ENCODE measurements around the gene ODC1.
"Not testable (repeated sequence)": the region's sequence is repeated elsewhere in the genome, so short reads cannot be mapped to it uniquely, and the experiment has no call there.

ODC1 gene

DNA sequence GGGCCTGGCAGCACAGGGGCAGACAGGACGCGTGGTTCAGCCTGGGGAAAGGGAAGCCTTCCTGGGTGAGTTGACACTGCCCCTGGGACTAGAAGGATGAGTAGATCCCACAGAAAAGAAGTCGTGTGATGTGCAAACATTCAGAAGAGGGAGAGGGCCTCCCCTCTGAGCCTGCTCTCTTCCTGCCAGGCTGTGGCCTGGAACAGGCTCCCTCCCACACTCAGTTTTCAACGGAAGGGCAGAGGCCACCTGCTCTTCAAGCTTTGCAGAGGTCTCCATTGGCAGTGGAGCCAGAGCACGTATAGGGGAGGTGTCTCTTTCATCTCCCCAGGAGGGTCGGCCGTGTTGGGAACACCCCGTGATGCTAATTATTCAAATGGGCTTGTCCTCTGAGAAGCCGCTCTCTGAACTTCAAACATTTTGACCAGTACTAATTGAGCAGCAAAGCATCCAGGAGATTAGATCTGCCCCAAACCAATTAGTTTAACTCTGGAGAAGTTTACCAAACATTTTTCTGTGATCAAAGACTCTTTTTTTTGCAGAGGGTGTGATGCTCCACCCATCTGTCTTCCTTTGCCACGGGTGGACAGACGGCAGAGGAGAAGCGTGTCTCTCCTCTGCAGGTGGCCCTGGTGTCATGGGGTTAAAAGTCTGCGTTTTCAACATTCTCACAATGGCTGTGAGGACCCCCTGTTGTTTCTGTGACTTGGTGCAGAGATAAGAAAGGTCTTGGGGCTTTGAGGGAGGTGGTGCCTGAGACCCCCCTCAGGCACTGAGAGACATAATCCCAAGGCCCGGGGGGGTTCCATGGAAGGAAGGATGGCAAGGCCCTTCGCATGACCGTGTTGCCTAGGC lies 29.5 kb upstream of the ODC1 start:
- DNase-seq, result no peak

DNA sequence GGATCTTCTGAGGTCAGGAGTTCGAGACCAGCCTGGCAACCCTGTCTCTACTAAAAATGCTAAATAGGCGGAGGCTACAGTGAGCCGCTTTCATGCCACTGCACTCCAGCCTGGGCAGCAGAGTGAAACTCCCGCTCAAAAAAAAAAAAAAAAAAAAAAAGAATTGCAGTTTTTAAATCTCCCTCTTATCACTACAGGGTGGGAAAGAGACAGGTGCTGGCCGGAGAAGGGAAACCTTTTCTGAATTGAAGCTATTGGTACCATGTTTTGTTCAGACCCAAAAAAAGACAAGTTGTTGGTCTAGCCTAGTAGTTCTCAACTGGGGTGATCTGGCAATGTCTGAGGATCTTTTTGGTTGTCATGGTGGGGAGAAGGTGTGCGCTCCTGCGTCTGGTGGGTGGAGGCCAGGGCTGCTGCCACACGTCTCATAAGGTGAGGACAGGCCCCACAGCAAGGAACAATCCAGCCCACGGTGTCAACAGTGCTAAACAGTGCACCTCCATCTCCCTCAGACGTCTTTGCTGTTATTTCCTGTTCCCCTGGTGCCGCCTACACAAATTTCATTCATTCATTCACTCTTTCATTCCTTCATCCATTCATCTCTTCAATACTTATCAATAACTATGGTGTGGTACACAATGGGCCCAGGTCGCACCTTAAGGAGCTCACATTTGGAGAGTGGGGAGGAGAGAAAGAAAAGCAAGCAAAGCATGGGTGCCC lies 28.8 kb upstream of the ODC1 start:
- no peak for DNase-seq

DNA sequence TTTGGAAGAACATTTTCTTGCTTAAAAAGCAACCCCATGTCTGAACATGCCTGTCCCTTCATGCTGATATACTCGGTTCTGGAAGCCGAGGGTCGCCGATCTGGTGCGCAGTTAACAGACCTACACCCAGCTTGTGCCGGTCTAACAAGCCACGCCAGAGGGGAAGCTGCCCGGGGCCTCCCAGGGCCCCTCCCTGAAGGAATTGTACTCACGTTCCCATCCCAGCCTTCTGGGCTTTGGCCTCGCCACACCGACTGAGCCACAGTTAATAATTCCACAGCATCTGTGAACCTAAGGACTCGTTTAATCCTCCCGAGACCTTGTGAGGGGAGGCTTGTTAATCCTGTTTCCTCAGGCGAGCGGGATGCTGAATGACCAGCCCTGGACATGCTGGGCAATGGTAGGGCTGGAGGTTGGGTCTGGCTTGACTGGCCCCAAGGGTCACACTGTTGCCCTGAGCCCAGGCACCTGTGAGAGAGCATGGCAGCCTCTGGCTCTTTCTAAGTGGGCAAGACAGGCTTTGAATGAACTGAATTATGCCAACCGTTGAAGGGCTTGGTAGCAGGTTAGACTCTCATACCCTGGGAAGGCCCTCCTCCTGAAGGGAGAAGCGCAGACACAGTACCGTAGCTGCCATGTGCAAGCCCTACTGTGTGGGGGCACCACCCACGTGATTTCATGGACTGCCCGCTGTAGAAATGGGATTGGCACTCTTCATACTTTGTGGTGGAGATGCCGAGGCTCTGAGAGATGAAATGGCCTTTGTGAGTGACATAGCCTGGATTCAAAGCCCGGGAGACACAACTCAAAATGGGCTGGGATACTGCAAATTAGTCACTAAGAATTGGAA lies 27.9 kb upstream of the ODC1 start:
- DNase-seq, result no peak

DNA sequence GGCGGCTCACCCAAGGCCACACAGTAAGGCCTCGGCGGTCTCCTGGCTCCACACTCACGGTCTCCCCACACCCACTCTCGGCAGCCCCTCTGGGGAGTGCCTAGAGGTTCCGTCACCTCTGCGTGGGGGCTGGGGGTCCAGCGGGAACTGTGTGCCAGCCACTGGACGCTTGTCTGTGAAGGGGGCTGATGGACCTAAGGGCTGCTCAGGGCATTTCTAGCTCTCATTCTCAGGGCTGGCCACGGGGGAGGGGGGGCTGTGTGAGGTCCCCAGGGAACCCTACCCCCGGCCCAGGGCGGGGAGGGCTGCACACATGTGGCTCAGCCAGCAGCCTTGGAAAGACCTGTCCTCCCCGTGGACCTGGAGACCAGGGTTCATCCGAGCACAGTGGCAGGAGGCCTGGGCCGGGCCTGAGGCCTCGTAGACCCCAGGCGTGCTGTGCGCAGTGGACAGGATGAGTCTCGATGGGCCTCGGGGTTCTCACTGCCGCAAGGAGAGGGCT lies 27.1 kb upstream of the ODC1 start:
- DNase-seq, result no peak

DNA sequence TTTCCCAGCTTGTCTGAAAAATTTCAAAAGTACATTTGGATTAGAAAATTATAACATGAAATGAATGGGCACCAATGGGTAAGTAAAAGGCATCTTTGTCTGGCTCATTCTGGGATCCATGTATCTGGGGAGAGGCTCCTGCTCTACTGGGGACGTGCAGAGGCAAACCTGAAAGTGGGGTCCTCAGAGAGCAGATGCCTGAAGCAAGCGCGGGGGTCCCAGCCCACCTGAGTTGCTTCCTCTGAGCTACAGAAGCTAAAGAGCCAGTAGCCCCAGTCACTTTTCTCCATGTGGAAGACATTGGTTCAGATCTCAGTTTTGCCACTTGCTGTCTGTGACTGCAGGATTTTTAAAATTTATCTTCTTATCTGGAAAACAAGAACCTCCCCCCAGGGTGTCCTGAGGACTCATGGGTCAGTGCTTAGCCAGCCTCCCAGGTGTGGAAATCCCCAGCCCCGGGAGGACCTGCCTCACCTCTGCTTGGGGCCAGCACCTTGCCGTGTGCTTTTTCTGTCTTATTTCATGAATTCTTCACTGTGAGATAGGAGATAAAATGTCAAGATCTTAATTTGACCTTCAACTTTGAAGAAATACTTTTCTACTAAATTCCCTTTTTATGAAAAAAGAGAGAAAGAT lies 25.1 kb upstream of the ODC1 start:
- no peak for DNase-seq

DNA sequence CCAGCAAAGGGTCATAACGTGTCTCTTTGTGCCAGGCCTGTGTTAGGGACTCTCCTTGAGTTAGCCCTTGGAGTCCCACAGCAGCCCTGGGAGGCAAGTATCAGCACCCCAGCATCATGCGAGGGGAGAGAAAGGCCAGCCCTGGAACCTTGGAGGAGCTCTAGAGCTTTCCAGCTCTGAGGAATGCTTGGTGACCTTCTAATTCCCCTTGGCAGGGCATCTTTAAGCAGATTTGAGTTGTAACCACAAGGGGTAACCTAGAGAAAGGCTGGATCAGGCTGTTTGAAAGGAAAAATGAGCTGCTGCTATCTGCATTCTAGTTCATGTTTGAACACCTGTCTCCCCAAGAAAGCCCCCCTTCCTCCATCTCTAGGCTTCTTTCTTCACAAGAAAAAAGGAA lies 23.8 kb upstream of the ODC1 start:
- no peak for DNase-seq

DNA sequence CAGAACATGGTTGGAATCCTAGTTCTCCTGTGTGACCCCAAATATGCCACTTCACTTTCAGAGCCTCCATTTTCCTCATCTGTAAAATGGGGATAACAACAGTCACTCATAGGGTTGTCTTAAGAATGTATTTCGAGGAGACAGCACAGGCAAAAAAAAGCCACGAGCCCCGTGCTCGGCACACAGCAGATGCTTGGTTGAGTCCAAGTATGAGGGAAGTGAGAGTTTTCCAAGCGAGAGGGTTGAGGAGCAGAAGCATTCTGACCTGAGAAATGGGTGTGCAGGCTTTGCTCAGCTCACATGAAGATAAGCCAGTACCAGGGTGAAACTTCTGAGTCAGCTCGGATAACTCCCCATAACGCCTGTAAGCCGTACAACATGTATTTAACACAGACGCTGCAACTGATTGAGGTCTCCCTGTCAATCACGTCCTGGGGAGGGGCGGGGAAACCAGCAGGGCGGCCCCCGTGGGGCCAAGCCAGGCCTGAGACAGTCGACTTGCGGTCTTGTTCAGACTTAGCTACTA lies 23.0 kb upstream of the ODC1 start:
- DNase-seq, result no peak

DNA sequence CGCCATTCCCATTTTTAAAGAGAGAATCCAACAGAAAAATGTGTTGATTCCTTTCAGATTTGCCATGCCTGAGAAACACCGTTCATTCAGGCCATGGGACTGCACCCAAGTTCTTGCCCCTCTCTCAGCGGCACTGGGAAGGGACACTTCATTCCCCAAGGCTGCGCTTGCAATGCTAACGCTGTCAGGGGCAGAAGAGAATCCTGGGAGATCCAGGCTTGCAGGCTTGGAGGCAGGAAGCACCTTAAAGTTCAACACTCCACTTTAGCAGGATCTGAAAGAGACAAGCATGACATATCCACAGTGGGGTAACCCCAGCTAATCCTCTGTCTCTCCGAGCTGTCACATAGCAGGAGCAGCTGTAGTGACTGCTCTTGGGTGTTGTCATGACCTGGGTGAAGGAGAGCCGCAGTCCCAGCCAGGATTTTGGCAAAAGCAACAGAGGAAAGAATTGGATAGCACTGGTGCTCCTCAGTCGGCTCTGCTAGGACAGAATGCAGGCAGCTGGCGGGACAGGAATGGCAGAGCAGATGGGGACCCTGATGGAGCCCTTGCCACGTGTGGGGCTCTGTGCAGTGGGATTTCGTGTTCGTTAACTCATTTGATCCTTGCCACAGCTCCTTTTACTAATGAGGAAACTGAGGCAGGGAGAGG lies 22.0 kb upstream of the ODC1 start:
- DNase-seq, result no peak

DNA sequence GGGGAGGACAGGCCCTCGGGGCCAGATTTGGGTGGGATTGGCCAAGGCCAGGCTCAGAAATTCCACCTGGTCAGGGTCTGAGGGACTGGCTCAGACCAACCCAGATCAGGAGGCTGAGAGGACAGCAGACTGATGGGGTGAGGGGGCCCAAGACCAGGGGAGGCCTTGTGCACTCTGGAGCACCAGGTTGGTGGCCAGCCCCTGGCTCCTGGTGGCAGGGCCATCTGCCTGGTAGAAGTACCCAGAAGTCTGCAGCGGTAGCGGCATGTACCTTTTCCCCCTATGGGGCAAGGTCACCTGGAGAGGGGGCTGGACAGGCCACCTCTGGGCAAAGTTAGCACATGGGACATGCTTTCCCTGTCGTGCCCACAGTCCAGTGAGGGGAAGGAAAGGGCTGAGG lies 21.2 kb upstream of the ODC1 start:
- DNase-seq, result no peak

DNA sequence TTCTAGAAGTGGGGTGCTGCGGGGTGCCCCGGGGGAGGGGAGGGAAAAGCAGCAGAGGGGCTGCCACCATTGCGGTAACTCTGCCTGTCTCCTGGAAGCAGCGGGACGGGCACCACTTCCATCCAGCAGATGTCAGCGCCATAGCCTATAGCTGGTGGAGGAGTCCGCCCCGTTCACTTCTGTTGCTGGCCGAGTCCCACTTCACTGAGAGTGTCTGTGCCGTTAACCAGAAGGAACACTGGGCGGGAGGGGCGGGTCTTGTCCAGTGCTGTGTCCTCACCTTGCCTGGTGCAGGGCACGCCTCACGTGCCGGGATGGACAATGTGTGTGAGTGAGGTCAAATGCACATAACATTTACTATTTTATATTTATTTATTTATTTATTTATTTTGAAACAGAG lies 19.3 kb upstream of the ODC1 start:
- DNase-seq, result no peak

DNA sequence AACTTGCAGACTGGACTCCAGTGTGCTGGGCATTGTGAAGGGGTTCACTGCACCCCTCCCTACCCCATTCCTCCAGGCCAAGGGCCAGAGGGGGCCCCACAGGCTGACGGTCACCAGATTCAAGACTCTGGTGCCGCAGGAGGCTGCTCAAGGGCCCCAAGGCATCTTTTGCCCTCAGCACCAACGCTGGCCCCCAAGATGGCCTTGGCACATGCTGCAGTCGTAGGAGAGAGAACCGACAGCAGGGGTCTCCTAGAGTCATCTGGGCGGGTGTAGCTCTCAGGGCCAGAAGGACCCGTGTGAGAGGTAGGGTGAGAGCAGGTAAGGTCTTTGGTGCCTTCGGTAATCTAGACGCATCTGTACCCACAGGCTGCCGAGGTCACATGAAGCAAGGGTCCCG lies 18.7 kb upstream of the ODC1 start:
- no peak for DNase-seq

DNA sequence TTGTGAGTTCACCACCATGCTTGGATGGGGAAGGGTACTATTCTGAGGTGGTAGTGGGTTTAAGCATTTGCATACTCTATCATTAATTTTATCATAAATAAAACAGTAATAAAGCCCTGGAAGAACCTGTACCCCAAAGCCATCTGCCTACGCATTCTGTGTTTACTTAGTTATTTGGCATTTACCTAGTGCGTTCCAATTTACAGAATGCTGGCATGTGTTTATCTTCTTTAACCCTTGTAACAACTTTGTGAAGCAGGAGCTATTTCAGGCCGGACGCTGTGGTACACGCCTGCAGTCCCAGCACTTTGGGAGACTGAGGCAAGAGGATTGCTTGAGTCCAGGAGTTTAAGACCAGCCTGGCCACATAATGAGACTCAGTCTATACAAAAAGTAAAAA lies 17.8 kb upstream of the ODC1 start:
- no peak for DNase-seq

DNA sequence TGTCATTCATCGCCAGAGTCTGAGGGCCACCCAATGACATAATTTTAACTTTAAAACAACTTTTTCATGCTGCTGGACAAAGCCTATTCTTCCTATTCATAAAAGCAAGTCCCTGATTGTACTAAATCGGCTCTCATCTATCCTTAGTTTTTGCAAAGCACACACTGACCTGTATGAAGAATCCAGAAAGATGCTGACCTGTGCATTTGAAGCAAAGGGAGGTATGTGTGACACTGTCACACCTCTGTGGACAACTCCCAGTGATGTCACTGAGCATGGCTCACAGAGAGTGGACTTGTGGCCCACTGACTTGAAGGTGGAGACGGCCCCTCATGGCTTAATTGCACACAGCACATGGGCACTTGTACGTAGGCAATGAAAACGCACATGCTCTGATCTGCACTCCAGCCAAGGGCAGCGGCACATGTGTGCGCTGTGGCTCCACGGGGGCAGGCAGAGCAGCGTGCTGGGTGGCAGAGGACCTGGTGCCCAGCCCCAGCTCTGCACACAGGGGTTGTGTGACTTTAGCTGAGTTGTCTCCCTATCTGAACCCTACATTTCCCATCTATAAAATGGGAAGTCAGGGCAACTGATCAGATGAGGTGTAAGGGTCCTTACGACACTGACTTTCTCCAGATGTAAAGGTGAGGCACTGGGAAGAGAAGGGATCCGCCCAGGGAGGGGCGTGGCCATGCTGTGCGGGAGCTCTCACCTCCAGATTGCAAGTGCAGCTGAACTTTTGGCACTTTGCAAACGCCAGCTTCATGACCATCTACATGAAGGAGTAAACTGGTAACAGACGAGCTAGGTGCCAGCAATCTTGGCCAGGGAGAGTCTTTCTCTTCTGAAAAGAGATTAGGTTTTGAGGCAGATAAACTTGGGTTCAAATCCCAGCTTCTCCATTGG lies 14.3 kb upstream of the ODC1 start:
- no peak for DNase-seq

DNA sequence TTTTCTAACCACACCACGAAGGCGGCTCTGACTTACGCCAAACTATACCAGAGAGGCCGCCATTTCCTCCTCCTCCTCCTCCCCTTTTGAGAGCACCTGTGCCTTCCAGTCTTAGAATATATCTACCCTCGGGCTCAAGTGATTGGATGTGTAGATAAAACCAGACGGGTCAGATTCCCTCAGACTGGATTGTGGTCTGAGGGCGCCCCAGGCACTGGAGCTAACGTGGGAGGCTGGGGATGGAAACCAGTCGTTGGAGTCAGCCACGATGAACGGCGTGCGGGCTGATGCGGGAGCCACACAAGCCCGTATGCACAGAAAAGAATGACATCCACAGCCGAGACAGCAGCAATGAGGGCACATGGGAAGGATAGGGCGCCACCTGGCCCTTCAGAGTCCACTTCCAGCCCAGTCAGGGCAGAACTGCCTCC lies 12.3 kb upstream of the ODC1 start:
- no peak for DNase-seq

DNA sequence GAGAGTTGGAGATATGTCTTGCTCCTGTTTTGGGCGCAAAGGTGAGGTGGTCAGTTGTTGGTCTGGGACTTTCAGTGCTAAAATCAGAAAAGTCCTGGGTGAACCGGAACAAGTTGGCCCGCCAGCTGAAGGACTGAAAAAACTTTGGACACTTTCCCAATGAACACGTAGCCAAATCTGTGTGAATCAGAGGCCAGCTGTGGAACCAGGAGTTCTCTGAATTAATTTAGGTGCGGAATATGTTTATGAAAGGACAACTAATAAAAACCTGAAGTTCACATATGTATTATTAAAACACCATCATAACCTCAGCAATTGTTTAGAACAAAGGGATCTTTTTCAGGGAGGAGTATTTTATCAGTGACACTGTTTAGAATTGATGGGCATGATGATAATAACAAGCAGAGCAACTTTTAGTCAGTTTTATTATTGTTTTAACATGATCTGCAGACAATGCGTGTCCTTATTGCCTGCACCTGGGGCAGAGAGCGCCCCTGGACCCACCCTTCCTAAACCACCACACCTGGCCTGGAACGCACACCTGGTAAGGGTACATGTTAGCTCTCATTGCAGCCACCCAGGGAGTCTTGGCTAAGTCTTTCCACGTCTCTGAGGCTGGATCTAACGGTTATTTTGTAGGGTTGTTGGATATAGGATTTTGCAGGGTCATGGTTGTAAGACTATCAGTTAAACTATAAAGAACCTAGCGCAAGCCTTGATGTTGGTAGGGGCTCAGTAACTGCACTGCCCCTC lies 9.9 kb upstream of the ODC1 start:
- no peak for DNase-seq

DNA sequence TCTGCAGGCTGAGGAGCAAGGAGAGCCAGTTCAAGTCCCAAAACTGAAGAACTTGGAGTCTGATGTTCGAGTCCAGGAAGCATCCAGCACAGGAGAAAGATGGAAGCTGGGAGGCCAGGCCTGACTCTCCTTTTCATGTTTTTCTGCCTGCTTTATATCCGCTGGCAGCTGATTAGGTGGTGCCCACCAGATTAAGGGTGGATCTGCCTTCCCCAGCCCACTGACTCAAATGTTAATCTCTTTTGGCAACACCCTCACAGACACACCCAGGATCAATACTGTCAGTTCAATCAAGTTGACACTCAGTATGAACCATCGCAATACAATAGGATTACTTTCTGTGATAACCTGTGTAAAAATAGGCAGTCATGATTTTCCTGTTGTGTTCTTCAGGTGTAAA lies 9.1 kb upstream of the ODC1 start:
- not testable (repeated sequence) for DNase-seq

DNA sequence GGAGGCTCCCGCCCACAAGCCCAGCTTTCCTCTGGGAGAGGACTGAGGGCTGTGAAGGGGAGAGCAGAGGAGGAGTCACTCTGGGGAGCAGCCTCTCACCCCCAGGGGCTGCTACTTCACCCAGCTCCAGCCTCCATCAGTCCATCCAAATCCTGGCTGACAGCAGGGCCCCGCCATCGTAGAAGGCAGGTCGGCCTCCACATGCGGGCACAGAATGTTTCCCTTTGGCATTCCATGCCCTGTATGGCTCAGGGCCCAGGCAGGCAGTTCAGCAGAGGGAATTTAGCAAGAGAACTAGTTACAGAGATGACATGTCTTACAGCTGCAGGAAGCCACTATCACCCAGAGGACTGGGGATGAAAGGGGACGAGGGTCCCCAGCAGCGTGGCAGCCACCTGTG lies 6.4 kb upstream of the ODC1 start:
- DNase-seq, result no peak

DNA sequence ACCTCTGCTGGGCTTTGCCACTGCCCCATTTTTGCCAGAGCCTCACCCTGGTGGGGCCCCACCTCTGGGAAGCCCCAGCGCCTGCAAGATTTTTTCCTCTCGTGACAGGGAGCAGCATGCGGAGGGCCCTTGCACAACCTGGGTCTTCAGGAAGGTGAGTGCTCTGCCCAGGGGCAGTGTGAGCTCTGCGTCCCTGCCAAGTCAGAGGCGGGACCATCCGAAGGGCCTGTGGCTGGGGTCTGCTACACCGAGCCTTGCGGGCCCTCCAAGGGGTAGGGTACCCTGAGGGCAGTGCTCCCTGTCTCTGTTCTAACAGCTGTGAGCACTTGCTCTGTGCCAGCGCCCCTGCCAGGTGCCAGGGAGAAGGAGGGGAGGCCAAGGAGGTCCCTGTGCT lies 5.8 kb upstream of the ODC1 start:
- no peak for DNase-seq

DNA sequence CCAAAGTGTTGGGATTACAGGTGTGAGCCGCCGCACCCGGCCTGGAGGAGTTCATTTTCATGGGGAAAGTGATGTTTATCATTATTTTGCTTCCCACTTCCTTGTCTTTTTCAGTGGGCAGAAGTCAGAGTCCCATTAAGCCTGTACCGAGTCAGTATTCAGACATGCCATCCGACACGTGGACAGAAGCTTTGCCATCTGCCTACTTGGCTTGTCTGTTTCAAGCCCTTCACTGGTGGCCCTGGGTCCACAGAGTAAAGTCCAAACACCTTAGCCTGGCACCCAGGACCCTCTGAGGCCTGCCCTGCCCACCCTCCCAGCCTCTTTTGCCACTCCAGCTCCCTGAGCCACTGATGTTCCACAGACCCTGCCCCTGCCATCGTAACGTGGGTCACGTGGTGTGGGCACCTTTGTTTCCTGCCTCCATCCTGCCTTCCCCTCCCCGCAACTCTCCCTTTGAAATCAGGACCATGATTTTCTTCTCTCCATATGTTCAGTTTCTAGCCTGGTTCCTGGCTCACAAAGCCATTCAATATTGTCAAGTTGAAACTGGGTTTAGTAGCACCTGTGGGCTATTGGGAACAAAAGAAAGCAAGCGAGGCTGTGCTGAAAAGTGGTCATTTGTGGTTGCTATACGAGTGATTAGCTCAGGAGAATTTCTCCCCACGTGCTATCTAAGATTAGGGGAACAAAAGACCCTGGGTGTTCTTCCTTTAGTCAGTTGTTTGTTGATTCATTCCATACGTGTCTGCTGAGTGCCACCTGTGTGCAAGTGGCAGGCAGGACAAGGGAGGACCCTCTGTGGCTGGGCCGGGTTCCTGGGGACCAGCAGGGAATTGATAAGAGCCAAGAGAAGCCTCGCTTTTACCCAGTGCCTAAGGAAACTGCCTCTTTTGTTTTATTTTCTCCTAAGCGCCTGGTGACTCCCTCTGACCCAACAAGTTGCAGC lies 5.1 kb upstream of the ODC1 start:
- DNase-seq, result no peak

Measured in NCI-H1092 treated with DMSO at 0.1 percent for 48 hours (cell line).